GM23338 (cell line): Measurements from ENCODE around the gene LLGL1. TPM values are rescaled to one million over a fixed set of nuclear protein-coding genes. Genes with fewer than 3 reads are reported as not detected.

Experiments used
- ATAC-seq: fragments of 200-7000 bp; cut with Tn5 transposase; 3 replicates; pipeline ENCODE4 v1.9.1; 2020
- DNase-seq: peaks from one replicate; pipeline ENCODE4 v3.0.0-alpha.2; 2015; ENCODE audit warnings: low spot score
- H2AFZ ChIP-seq: fragments of 200-600 bp; sonication (generic); 2 replicates; pipeline ENCODE4 v1.8.0; 2016; ENCODE audit warnings: antibody characterized with exemption, mild to moderate bottlenecking, moderate library complexity
- H3F3A ChIP-seq: fragments of 200-600 bp; sonication (generic); replicated peaks from 2 replicates; pipeline ENCODE4 v1.8.0; 2017; ENCODE audit warnings: antibody characterized with exemption, mixed run types, low read depth
- H3K27ac ChIP-seq: fragments of 200-600 bp; sonication (generic); 2 replicates; pipeline ENCODE4 v1.6.1; 2016; ENCODE audit warnings: low read depth
- H3K27me3 ChIP-seq: fragments of 200-600 bp; sonication (generic); 2 replicates; pipeline ENCODE4 v1.8.0; 2016; ENCODE audit warnings: mild to moderate bottlenecking, mixed run types, moderate library complexity; ENCODE audit not compliant: insufficient read depth
- H3K36me3 ChIP-seq: fragments of 200-600 bp; sonication (generic); 2 replicates; pipeline ENCODE4 v1.8.0; 2016; ENCODE audit warnings: mild to moderate bottlenecking; ENCODE audit not compliant: insufficient read depth
- H3K4me1 ChIP-seq: fragments of 200-600 bp; sonication (generic); 2 replicates; pipeline ENCODE4 v1.8.0; 2016; ENCODE audit warnings: mild to moderate bottlenecking, moderate library complexity; ENCODE audit not compliant: insufficient read depth
- H3K4me2 ChIP-seq: fragments of 200-600 bp; sonication (generic); 2 replicates; pipeline ENCODE4 v1.7.1; 2017; ENCODE audit warnings: mixed run types
- H3K4me3 ChIP-seq: fragments of 200-600 bp; sonication (generic); 2 replicates; pipeline ENCODE4 v1.6.1; 2016; ENCODE audit warnings: mixed run types
- H3K79me2 ChIP-seq: fragments of 200-600 bp; sonication (generic); replicated peaks from 2 replicates; pipeline ENCODE4 v1.8.0; 2017; ENCODE audit warnings: mild to moderate bottlenecking; ENCODE audit not compliant: insufficient read depth
- H3K9me2 ChIP-seq: fragments of 200-600 bp; sonication (generic); 2 replicates; pipeline ENCODE4 v1.8.0; 2017; ENCODE audit not compliant: insufficient read depth
- H4K20me1 ChIP-seq: fragments of 200-600 bp; sonication (generic); replicated peaks from 2 replicates; pipeline ENCODE4 v1.8.0; 2017; ENCODE audit warnings: mild to moderate bottlenecking; ENCODE audit not compliant: insufficient read depth
- H3K27ac Mint-ChIP-seq: 2 replicates; pipeline ENCODE4 v1.8.0; 2020; ENCODE audit warnings: inconsistent platforms, mild to moderate bottlenecking, moderate library complexity, mixed read lengths
- H3K27me3 Mint-ChIP-seq: 3 replicates; pipeline ENCODE4 v1.8.0; 2022; ENCODE audit warnings: low read depth, mild to moderate bottlenecking, moderate library complexity, mixed read lengths, inconsistent platforms; ENCODE audit not compliant: insufficient read depth, poor library complexity
- H3K36me3 Mint-ChIP-seq: 3 replicates; pipeline ENCODE4 v1.8.0; 2021; ENCODE audit warnings: low read depth, mild to moderate bottlenecking, inconsistent platforms, moderate library complexity, mixed read lengths
- H3K4me1 Mint-ChIP-seq: 3 replicates; pipeline ENCODE4 v1.8.0; 2020; ENCODE audit warnings: mild to moderate bottlenecking, inconsistent platforms, mixed read lengths
- H3K4me3 Mint-ChIP-seq: 3 replicates; pipeline ENCODE4 v1.8.0; 2021; ENCODE audit warnings: moderate library complexity, mild to moderate bottlenecking, inconsistent platforms, mixed read lengths
- H3K9me3 Mint-ChIP-seq: 3 replicates; pipeline ENCODE4 v1.8.0; 2020; ENCODE audit warnings: moderate library complexity, mild to moderate bottlenecking, inconsistent platforms, mixed read lengths
- ETS1 ChIP-seq: IDR thresholded peaks from 2 replicates; pipeline ENCODE4 v1.6.1; 2016; ENCODE audit warnings: antibody characterized with exemption
- EZH2 ChIP-seq: fragments of 200-600 bp; sonication (generic); IDR thresholded peaks from one replicate; pipeline ENCODE4 v1.8.0; 2017; ENCODE audit warnings: antibody characterized with exemption, mild to moderate bottlenecking, low read depth; ENCODE audit not compliant: unreplicated experiment
- EZH2phosphoT487 ChIP-seq: fragments of 200-600 bp; sonication (generic); IDR thresholded peaks from one replicate; pipeline ENCODE4 v1.8.1; 2018; ENCODE audit warnings: antibody characterized with exemption; ENCODE audit not compliant: unreplicated experiment
- JUNB ChIP-seq: IDR thresholded peaks from one replicate; pipeline ENCODE4 v1.6.1; 2016; ENCODE audit warnings: antibody characterized with exemption; ENCODE audit not compliant: unreplicated experiment
- NANOG ChIP-seq: IDR thresholded peaks from 2 replicates; pipeline ENCODE4 v1.6.1; 2016; ENCODE audit warnings: antibody characterized with exemption, borderline replicate concordance
- REST ChIP-seq: IDR thresholded peaks from one replicate; pipeline ENCODE4 v1.6.1; 2018; ENCODE audit warnings: antibody characterized with exemption; ENCODE audit not compliant: unreplicated experiment
- STAT1 ChIP-seq: IDR thresholded peaks from one replicate; pipeline ENCODE4 v1.6.1; 2016; ENCODE audit warnings: antibody characterized with exemption; ENCODE audit not compliant: unreplicated experiment
- ZNF114 ChIP-seq: fragments of 250-450 bp; sonication (Bioruptor Pico); IDR thresholded peaks from 2 replicates; pipeline ENCODE4 v1.5.0; 2020; ENCODE audit warnings: mild to moderate bottlenecking, moderate library complexity
- ZNF331 ChIP-seq: fragments of 250-450 bp; sonication (Bioruptor Pico); IDR thresholded peaks from 2 replicates; pipeline ENCODE4 v1.5.0; 2020; ENCODE audit warnings: low read depth, mild to moderate bottlenecking, moderate library complexity
- ZNF462 ChIP-seq: fragments of 250-450 bp; sonication (Bioruptor Pico); IDR thresholded peaks from 2 replicates; pipeline ENCODE4 v1.5.0; 2020; ENCODE audit warnings: mild to moderate bottlenecking, moderate library complexity
- polyA plus RNA-seq: library from polyadenylated mRNA; unstranded; fragments of >200 nt; fragmentation: Nextera tagmentation; extraction: Ambion mirVana; gene quantifications from 2 replicates; pipeline ENCODE4 v1.2.1, GENCODE V29; 2016
- total RNA-seq: library from RNA; depleted of rRNA; stranded (reverse); fragments of >200 nt; shearing (Covaris generic); gene quantifications from 2 replicates; pipeline ENCODE4 v1.2.3, GENCODE V29; 2014

The LLGL1 gene
- total and polyA plus RNA-seq, 2 experiments from 2014 or later: 5.9 to 129 TPM

GRCh38 chr17:18238299-18238698 is 12.9 kb downstream of the LLGL1 start:
- TF ChIP-seq ZNF331 (CRISPR knock-in tag) (no peak), ZNF114 (no peak), ZNF462 (CRISPR knock-in tag) (no peak), EZH2phosphoT487 (no peak)
- ATAC-seq: no peak

GRCh38 chr17:18240449-18240848 is 15.0 kb downstream of the LLGL1 start:
- H3K4me2 ChIP-seq: no peak overlapping the region
- H2AFZ ChIP-seq: no peak overlapping the region
- H3K27me3 ChIP-seq: no peaks in the 10 kb centered on the region
- no peaks in the 10 kb centered on the region for H3K79me2 ChIP-seq
- DNase-seq (no peak), ATAC-seq (no peak)
- no peaks in the 10 kb centered on the region for H3K9me2 ChIP-seq
- no peak overlapping the region for H3K27ac ChIP-seq
- Mint-ChIP-seq H3K27ac (no peak overlapping the region), H3K4me3 (no peak overlapping the region), H3K9me3 (no peaks in the 10 kb centered on the region), H3K36me3 (peaks cover 58% of the 10 kb centered on the region), H3K27me3 (peaks cover 12% of the 10 kb centered on the region), H3K4me1 (peaks cover 1% of the 10 kb centered on the region; the same call in 2 of the 3 replicates)
- no peaks in the 10 kb centered on the region for H3K4me1 ChIP-seq
- H4K20me1 ChIP-seq: no peaks in the 10 kb centered on the region; the same call in 1 of the 2 replicates
- H3K36me3 ChIP-seq: peaks cover 2% of the 10 kb centered on the region; the same call in 1 of the 2 replicates
- no peak overlapping the region for H3K4me3 ChIP-seq
- no peaks in the 10 kb centered on the region for H3F3A ChIP-seq
- no peak for TF ChIP-seq ZNF331 (CRISPR knock-in tag)
- TF ChIP-seq JUNB: no peak
- no peak for TF ChIP-seq STAT1
- no peak for TF ChIP-seq ETS1
- TF ChIP-seq REST: no peak
- TF ChIP-seq EZH2: no peak
- no peak for TF ChIP-seq NANOG

More at GRCh38 chr17:18238299-18238698, 12.9 kb downstream of the LLGL1 start:
- Histone ChIP-seq H3F3A (no peaks in the 10 kb centered on the region), H2AFZ (no peak overlapping the region), H4K20me1 (no peaks in the 10 kb centered on the region; the same call in 1 of the 2 replicates), H3K4me3 (no peak overlapping the region), H3K4me2 (no peak overlapping the region), H3K27me3 (no peaks in the 10 kb centered on the region), H3K79me2 (no peaks in the 10 kb centered on the region), H3K36me3 (0 out of 2 replicates have a peak, but pooled peaks cover 3% of the 10 kb centered on the region), H3K4me1 (no peaks in the 10 kb centered on the region), H3K9me2 (no peaks in the 10 kb centered on the region), H3K27ac (no peak overlapping the region)
- no peak overlapping the region for H3K4me3 Mint-ChIP-seq
- no peak for DNase-seq
- no peak overlapping the region for H3K27ac Mint-ChIP-seq
- H3K36me3 Mint-ChIP-seq: peaks cover 52% of the 10 kb centered on the region
- H3K9me3 Mint-ChIP-seq: no peaks in the 10 kb centered on the region
- peaks cover 9% of the 10 kb centered on the region for H3K27me3 Mint-ChIP-seq
- no peaks in the 10 kb centered on the region for H3K4me1 Mint-ChIP-seq
